ENCODE results near the gene PI4K2A. TPM values are rescaled to one million over a fixed set of nuclear protein-coding genes. Genes with fewer than 3 reads are reported as not detected.

Gene PI4K2A
- polyA plus RNA-seq, 1 donor from 2014 or later, result 14.4 TPM

- no peaks in the 10 kb centered on the region for H3K9me3 ChIP-seq (ENCODE audit: low read length)
- no peak overlapping the region for H3K27ac ChIP-seq (ENCODE audit: low read length)
- H3K79me2 ChIP-seq (replicated peaks; ENCODE audit: insufficient read depth, low read length), result peaks cover 29% of the 10 kb centered on the region
- no peak overlapping the region for H3K9ac ChIP-seq (ENCODE audit: low read length)
- H3K27me3 ChIP-seq (ENCODE audit: insufficient read depth, low read depth, low read length), result no peaks in the 10 kb centered on the region
- no peak overlapping the region for H2AFZ ChIP-seq (ENCODE audit: low read depth, low read length)
- H3F3A ChIP-seq (ENCODE audit: insufficient read depth, low read length, poor library complexity, severe bottlenecking), result no peaks in the 10 kb centered on the region
- no peaks in the 10 kb centered on the region for H3K9me2 ChIP-seq (ENCODE audit: insufficient read depth, low read length)
- H3K4me2 ChIP-seq (ENCODE audit: low read length), result no peak overlapping the region
- no peaks in the 10 kb centered on the region for H3K36me3 ChIP-seq (ENCODE audit: insufficient read depth, low read length)
- no peak overlapping the region for H3K4me3 ChIP-seq (ENCODE audit: low read length)
- no peaks in the 10 kb centered on the region for H4K20me1 ChIP-seq (ENCODE audit: insufficient read depth)
- TF ChIP-seq REST (IDR thresholded peaks at IDR 0.05; ENCODE audit: borderline replicate concordance) (no peak), POLR2AphosphoS5 (IDR thresholded peaks at IDR 0.05) (no peak), SMC3 (conservative IDR thresholded peaks at IDR 0.05; ENCODE audit: poor library complexity) (no peak), CTCF (IDR thresholded peaks at IDR 0.05; ENCODE audit: poor library complexity, severe bottlenecking) (no peak), MXI1 (conservative IDR thresholded peaks at IDR 0.05; ENCODE audit: poor library complexity, severe bottlenecking) (no peak), RAD21 (conservative IDR thresholded peaks at IDR 0.05) (no peak), EP300 (conservative IDR thresholded peaks at IDR 0.05; ENCODE audit: poor library complexity, severe bottlenecking) (no peak), EZH2 (IDR thresholded peaks at IDR 0.05; ENCODE audit: borderline replicate concordance, insufficient read depth, low read length, poor library complexity, severe bottlenecking) (no peak)
These were observed 12.7 kb upstream of the PI4K2A start for GRCh38 chr10:97627731-97628130.

GRCh38 chr10:97628228-97628627 is 12.2 kb upstream of the PI4K2A start:
- H3K27me3 ChIP-seq (ENCODE audit: insufficient read depth, low read depth, low read length), result no peaks in the 10 kb centered on the region
- H3K9ac ChIP-seq (ENCODE audit: low read length), result no peak overlapping the region
- no peaks in the 10 kb centered on the region for H3K9me3 ChIP-seq (ENCODE audit: low read length)
- H3K9me2 ChIP-seq (ENCODE audit: insufficient read depth, low read length), result no peaks in the 10 kb centered on the region
- no peak overlapping the region for H3K4me3 ChIP-seq (ENCODE audit: low read length)
- no peak overlapping the region for H2AFZ ChIP-seq (ENCODE audit: low read depth, low read length)
- H3F3A ChIP-seq (ENCODE audit: insufficient read depth, low read length, poor library complexity, severe bottlenecking), result no peaks in the 10 kb centered on the region
- TF ChIP-seq RAD21 (conservative IDR thresholded peaks at IDR 0.05) (no peak), TAF1 (IDR thresholded peaks at IDR 0.05; ENCODE audit: low read depth) (no peak), EZH2 (IDR thresholded peaks at IDR 0.05; ENCODE audit: borderline replicate concordance, insufficient read depth, low read length, poor library complexity, severe bottlenecking) (no peak), POLR2AphosphoS5 (IDR thresholded peaks at IDR 0.05) (no peak), EP300 (conservative IDR thresholded peaks at IDR 0.05; ENCODE audit: poor library complexity, severe bottlenecking) (no peak), REST (IDR thresholded peaks at IDR 0.05; ENCODE audit: borderline replicate concordance) (no peak), CTCF (IDR thresholded peaks at IDR 0.05; ENCODE audit: poor library complexity, severe bottlenecking) (no peak), MXI1 (conservative IDR thresholded peaks at IDR 0.05; ENCODE audit: poor library complexity, severe bottlenecking) (no peak), SMC3 (conservative IDR thresholded peaks at IDR 0.05; ENCODE audit: poor library complexity) (no peak)
- no peak overlapping the region for H3K4me2 ChIP-seq (ENCODE audit: low read length)
- peaks cover 29% of the 10 kb centered on the region for H3K79me2 ChIP-seq (replicated peaks; ENCODE audit: insufficient read depth, low read length)
- no peaks in the 10 kb centered on the region for H3K36me3 ChIP-seq (ENCODE audit: insufficient read depth, low read length)
- H4K20me1 ChIP-seq (ENCODE audit: insufficient read depth), result no peaks in the 10 kb centered on the region
- no peak overlapping the region for H3K27ac ChIP-seq (ENCODE audit: low read length)

All from neural cell (in vitro differentiated cells).